ENCODE measurements around the gene RNF103.
"Not testable (repeated sequence)": the region's sequence is repeated elsewhere in the genome, so short reads cannot be mapped to it uniquely, and the experiment has no call there.

RNF103 gene

GRCh38 chr2:86623043-86623493, 597 bp downstream of the RNF103 start:
- DNase-seq (ENCODE audit: low read depth) = no peak

GRCh38 chr2:86622519-86623042, 1.1 kb downstream of the RNF103 start:
- no peak for DNase-seq (ENCODE audit: low read depth)

GRCh38 chr2:86621280-86621943, 2.3 kb downstream of the RNF103 start:
- no peak for DNase-seq (ENCODE audit: low read depth)

GRCh38 chr2:86617738-86618137, 5.9 kb downstream of the RNF103 start:
- no peak for DNase-seq (ENCODE audit: low read depth)

- no peak for DNase-seq (ENCODE audit: low read depth)
Observed at GRCh38 chr2:86617153-86617552, 6.5 kb downstream of the RNF103 start.

- no peak for DNase-seq (ENCODE audit: low read depth)
Observed at GRCh38 chr2:86616502-86616901, 7.2 kb downstream of the RNF103 start.

GRCh38 chr2:86615596-86615995, 8.1 kb downstream of the RNF103 start:
- DNase-seq (ENCODE audit: low read depth) = no peak

- DNase-seq (ENCODE audit: low read depth) = no peak
Observed at GRCh38 chr2:86613515-86613914, 10.2 kb downstream of the RNF103 start.

- DNase-seq (ENCODE audit: low read depth) = no peak
Observed at GRCh38 chr2:86610871-86611270, 12.8 kb downstream of the RNF103 start.

- DNase-seq (ENCODE audit: low read depth) = no peak
Observed at GRCh38 chr2:86608832-86609410, 14.7 kb downstream of the RNF103 start.

- DNase-seq (ENCODE audit: low read depth) = no peak
Observed at GRCh38 chr2:86603905-86604304, 19.8 kb downstream of the RNF103 start.

GRCh38 chr2:86598966-86599365, 24.7 kb downstream of the RNF103 start:
- no peak for DNase-seq (ENCODE audit: low read depth)

GRCh38 chr2:86596118-86596517, 27.5 kb downstream of the RNF103 start:
- DNase-seq (ENCODE audit: low read depth) = no peak

GRCh38 chr2:86593266-86593665, 30.4 kb downstream of the RNF103 start:
- no peak for DNase-seq (ENCODE audit: low read depth)

- no peak for DNase-seq (ENCODE audit: low read depth)
Observed at GRCh38 chr2:86592547-86593230, 31.0 kb downstream of the RNF103 start.

GRCh38 chr2:86589701-86590100, 34.0 kb downstream of the RNF103 start:
- not testable (repeated sequence) for DNase-seq (ENCODE audit: low read depth)

GRCh38 chr2:86584151-86584913, 39.3 kb downstream of the RNF103 start:
- no peak for DNase-seq (ENCODE audit: low read depth)

GRCh38 chr2:86580560-86580959, 43.1 kb downstream of the RNF103 start:
- DNase-seq (ENCODE audit: low read depth) = no peak

- no peak for DNase-seq (ENCODE audit: low read depth)
Observed at GRCh38 chr2:86577817-86578456, 45.7 kb downstream of the RNF103 start.

- no peak for DNase-seq (ENCODE audit: low read depth)
Observed at GRCh38 chr2:86570059-86570458, 53.6 kb downstream of the RNF103 start.

- DNase-seq (ENCODE audit: low read depth) = no peak
Observed at GRCh38 chr2:86566821-86567190, 56.9 kb downstream of the RNF103 start.

Data from stimulated activated CD8-positive, alpha-beta memory T cell treated with anti-CD3 and anti-CD28 coated beads, Interleukin-15, amount 100 ng/mL, for 1 hour (primary cell).